ENCODE results near the gene PDK2.

DNA sequence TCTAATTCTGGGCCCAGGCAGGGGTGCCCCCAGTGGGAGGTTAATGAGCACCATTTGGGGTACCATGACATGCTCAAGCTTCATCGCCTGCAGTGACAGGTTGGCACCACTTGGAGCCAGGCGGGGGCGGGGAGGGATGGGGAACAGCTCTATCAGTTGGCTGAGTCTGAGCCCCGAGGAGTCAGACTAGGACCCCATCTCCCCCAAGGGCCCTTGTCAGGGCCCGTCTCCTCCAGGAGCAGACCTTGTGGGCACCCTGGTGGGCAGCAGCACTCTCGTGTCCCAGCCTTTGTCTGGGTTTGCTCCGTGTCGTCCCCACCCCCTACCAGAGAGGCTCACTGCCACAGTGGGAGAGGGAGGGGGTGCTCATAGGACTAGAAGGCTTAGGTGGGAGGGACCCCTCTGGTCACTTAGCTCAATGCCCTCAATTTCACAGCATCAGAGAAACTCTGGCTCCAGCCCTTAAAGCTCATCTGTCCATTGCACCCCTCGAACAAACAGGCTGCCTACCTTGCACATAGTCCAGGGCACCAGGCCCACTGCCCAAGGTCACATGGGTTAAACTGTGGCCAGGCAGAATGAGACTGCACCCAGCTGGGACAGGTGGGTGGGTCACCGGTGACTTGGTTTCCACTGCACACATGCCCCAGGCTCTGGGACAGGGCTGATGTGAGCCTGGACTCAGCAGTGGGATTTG lies 51.2 kb downstream of the PDK2 start:
- TF ChIP-seq BHLHE40 (IDR thresholded peaks at IDR 0.05; ENCODE audit: low read depth, low read length) (no peak), RCOR1 (IDR thresholded peaks at IDR 0.05; ENCODE audit: insufficient replicate concordance, low read length) (no peak), POLR2A (IDR thresholded peaks at IDR 0.05; ENCODE audit: low read depth, low read length) (no peak), MAFK (IDR thresholded peaks at IDR 0.05; ENCODE audit: low read depth, low read length) (no peak)
- TF ChIP-seq, protein P1, sequence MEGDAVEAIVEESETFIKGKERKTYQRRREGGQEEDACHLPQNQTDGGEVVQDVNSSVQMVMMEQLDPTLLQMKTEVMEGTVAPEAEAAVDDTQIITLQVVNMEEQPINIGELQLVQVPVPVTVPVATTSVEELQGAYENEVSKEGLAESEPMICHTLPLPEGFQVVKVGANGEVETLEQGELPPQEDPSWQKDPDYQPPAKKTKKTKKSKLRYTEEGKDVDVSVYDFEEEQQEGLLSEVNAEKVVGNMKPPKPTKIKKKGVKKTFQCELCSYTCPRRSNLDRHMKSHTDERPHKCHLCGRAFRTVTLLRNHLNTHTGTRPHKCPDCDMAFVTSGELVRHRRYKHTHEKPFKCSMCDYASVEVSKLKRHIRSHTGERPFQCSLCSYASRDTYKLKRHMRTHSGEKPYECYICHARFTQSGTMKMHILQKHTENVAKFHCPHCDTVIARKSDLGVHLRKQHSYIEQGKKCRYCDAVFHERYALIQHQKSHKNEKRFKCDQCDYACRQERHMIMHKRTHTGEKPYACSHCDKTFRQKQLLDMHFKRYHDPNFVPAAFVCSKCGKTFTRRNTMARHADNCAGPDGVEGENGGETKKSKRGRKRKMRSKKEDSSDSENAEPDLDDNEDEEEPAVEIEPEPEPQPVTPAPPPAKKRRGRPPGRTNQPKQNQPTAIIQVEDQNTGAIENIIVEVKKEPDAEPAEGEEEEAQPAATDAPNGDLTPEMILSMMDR (conservative IDR thresholded peaks at IDR 0.05; ENCODE audit: low read depth, low read length) = no peak; the same call in 1 of the 2 replicates
